Measurements from ENCODE around the gene BTF3. TPM values are rescaled to one million over a fixed set of nuclear protein-coding genes. Genes with fewer than 3 reads are reported as not detected.

The BTF3 gene
- total and polyA plus RNA-seq, 2 of the 13 experiments (the other 11 are each of a cell fraction or from before 2014, with no cell fraction given) = 557 to 698 TPM

DNA sequence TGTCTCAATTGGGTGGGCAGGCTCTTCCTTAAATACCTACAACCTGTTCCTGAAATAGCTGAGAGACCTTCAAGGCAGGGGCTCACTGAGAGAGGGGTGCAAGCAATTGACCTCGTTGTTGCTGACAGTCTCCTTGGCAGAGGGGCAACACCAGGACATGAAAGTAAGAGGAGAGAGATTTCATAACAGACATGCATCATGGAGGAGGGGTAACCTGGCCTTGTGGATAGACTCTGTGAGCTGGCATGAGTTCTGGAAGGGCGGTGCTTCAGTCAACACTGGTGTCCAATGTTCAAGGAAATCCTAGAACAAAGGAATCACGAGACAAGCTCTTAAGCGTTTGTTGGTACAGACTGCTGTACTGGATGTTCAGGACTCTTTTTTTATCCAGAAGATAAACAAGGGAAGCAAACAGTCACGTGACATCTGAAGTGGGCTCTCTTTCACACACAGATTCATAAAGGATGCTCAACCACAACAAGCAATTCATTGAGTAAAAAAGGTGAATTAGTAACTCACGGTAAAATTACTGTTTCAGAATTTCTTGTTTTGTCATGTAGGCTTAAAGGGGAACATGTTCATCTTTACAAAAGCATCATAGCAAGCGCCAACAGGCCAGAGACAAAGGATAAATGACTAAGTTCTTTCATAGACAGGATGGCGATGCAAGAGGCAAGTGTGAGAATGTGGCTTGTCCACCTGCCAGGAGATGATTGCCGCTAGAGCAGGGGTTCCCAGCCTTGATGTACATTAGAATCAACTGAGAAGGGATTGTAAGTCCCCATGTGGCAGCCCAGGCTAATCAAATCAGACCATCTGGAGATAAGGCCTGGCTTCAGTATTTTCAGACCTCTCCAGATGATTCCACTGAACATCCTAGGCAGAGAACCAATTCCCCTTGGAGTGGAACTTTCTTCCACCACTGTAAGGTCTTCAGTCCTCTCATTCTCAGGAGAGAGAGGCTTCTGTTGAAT lies 46.5 kb downstream of the BTF3 start (continued):
- TF ChIP-seq, protein P1, sequence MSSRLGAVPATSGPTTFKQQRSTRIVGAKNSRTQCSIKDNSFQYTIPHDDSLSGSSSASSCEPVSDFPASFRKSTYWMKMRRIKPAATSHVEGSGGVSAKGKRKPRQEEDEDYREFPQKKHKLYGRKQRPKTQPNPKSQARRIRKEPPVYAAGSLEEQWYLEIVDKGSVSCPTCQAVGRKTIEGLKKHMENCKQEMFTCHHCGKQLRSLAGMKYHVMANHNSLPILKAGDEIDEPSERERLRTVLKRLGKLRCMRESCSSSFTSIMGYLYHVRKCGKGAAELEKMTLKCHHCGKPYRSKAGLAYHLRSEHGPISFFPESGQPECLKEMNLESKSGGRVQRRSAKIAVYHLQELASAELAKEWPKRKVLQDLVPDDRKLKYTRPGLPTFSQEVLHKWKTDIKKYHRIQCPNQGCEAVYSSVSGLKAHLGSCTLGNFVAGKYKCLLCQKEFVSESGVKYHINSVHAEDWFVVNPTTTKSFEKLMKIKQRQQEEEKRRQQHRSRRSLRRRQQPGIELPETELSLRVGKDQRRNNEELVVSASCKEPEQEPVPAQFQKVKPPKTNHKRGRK (CRISPR knock-in tag; IDR thresholded peaks at IDR 0.05) = no peak
- TF ChIP-seq, protein P2, sequence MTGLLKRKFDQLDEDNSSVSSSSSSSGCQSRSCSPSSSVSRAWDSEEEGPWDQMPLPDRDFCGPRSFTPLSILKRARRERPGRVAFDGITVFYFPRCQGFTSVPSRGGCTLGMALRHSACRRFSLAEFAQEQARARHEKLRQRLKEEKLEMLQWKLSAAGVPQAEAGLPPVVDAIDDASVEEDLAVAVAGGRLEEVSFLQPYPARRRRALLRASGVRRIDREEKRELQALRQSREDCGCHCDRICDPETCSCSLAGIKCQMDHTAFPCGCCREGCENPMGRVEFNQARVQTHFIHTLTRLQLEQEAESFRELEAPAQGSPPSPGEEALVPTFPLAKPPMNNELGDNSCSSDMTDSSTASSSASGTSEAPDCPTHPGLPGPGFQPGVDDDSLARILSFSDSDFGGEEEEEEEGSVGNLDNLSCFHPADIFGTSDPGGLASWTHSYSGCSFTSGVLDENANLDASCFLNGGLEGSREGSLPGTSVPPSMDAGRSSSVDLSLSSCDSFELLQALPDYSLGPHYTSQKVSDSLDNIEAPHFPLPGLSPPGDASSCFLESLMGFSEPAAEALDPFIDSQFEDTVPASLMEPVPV (CRISPR knock-in tag; IDR thresholded peaks at IDR 0.05) = peak; percentile 63; the same call in 1 of the 2 replicates
- TF ChIP-seq GPN1 (CRISPR knock-in tag; IDR thresholded peaks at IDR 0.05; ENCODE audit: borderline replicate concordance) = no peak
- TF ChIP-seq ZNF547 (CRISPR knock-in tag; IDR thresholded peaks at IDR 0.05) = no peak
- no peak for TF ChIP-seq SRSF1 (optimal IDR thresholded peaks at IDR 0.05; ENCODE audit: low read depth, low read length)
- TF ChIP-seq, protein P3, sequence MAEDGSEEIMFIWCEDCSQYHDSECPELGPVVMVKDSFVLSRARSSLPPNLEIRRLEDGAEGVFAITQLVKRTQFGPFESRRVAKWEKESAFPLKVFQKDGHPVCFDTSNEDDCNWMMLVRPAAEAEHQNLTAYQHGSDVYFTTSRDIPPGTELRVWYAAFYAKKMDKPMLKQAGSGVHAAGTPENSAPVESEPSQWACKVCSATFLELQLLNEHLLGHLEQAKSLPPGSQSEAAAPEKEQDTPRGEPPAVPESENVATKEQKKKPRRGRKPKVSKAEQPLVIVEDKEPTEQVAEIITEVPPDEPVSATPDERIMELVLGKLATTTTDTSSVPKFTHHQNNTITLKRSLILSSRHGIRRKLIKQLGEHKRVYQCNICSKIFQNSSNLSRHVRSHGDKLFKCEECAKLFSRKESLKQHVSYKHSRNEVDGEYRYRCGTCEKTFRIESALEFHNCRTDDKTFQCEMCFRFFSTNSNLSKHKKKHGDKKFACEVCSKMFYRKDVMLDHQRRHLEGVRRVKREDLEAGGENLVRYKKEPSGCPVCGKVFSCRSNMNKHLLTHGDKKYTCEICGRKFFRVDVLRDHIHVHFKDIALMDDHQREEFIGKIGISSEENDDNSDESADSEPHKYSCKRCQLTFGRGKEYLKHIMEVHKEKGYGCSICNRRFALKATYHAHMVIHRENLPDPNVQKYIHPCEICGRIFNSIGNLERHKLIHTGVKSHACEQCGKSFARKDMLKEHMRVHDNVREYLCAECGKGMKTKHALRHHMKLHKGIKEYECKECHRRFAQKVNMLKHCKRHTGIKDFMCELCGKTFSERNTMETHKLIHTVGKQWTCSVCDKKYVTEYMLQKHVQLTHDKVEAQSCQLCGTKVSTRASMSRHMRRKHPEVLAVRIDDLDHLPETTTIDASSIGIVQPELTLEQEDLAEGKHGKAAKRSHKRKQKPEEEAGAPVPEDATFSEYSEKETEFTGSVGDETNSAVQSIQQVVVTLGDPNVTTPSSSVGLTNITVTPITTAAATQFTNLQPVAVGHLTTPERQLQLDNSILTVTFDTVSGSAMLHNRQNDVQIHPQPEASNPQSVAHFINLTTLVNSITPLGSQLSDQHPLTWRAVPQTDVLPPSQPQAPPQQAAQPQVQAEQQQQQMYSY (CRISPR knock-in tag; IDR thresholded peaks at IDR 0.05) = no peak
- no peak for TF ChIP-seq CAMTA2 (CRISPR knock-in tag; IDR thresholded peaks at IDR 0.05; ENCODE audit: borderline replicate concordance)
- no peak for TF ChIP-seq ZNF30 (CRISPR knock-in tag; IDR thresholded peaks at IDR 0.05)
- TF ChIP-seq, protein P4, sequence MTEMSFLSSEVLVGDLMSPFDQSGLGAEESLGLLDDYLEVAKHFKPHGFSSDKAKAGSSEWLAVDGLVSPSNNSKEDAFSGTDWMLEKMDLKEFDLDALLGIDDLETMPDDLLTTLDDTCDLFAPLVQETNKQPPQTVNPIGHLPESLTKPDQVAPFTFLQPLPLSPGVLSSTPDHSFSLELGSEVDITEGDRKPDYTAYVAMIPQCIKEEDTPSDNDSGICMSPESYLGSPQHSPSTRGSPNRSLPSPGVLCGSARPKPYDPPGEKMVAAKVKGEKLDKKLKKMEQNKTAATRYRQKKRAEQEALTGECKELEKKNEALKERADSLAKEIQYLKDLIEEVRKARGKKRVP (CRISPR knock-in tag; IDR thresholded peaks at IDR 0.05) = peak in 1 of 2 experiments; percentile 78; a peak in 2 of 4 replicates
- no peak for TF ChIP-seq ZNF451 (CRISPR knock-in tag; IDR thresholded peaks at IDR 0.05)
- TF ChIP-seq, protein P5, sequence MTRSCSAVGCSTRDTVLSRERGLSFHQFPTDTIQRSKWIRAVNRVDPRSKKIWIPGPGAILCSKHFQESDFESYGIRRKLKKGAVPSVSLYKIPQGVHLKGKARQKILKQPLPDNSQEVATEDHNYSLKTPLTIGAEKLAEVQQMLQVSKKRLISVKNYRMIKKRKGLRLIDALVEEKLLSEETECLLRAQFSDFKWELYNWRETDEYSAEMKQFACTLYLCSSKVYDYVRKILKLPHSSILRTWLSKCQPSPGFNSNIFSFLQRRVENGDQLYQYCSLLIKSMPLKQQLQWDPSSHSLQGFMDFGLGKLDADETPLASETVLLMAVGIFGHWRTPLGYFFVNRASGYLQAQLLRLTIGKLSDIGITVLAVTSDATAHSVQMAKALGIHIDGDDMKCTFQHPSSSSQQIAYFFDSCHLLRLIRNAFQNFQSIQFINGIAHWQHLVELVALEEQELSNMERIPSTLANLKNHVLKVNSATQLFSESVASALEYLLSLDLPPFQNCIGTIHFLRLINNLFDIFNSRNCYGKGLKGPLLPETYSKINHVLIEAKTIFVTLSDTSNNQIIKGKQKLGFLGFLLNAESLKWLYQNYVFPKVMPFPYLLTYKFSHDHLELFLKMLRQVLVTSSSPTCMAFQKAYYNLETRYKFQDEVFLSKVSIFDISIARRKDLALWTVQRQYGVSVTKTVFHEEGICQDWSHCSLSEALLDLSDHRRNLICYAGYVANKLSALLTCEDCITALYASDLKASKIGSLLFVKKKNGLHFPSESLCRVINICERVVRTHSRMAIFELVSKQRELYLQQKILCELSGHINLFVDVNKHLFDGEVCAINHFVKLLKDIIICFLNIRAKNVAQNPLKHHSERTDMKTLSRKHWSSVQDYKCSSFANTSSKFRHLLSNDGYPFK (CRISPR knock-in tag; IDR thresholded peaks at IDR 0.05; ENCODE audit: borderline replicate concordance) = no peak
- no peak for TF ChIP-seq PAX8 (CRISPR knock-in tag; IDR thresholded peaks at IDR 0.05; ENCODE audit: borderline replicate concordance)
- TF ChIP-seq, protein P6, sequence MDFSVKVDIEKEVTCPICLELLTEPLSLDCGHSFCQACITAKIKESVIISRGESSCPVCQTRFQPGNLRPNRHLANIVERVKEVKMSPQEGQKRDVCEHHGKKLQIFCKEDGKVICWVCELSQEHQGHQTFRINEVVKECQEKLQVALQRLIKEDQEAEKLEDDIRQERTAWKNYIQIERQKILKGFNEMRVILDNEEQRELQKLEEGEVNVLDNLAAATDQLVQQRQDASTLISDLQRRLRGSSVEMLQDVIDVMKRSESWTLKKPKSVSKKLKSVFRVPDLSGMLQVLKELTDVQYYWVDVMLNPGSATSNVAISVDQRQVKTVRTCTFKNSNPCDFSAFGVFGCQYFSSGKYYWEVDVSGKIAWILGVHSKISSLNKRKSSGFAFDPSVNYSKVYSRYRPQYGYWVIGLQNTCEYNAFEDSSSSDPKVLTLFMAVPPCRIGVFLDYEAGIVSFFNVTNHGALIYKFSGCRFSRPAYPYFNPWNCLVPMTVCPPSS (IDR thresholded peaks at IDR 0.05) = no peak
